HG03066 (cell line): ENCODE data around the gene CCND1.

Source experiments
- ATAC-seq: cut with Tn5 transposase; IDR thresholded peaks from one replicate; pipeline ENCODE4 v1.9.1; 2021; ENCODE audit warnings: low read depth; ENCODE audit not compliant: unreplicated experiment

The CCND1 gene

DNA sequence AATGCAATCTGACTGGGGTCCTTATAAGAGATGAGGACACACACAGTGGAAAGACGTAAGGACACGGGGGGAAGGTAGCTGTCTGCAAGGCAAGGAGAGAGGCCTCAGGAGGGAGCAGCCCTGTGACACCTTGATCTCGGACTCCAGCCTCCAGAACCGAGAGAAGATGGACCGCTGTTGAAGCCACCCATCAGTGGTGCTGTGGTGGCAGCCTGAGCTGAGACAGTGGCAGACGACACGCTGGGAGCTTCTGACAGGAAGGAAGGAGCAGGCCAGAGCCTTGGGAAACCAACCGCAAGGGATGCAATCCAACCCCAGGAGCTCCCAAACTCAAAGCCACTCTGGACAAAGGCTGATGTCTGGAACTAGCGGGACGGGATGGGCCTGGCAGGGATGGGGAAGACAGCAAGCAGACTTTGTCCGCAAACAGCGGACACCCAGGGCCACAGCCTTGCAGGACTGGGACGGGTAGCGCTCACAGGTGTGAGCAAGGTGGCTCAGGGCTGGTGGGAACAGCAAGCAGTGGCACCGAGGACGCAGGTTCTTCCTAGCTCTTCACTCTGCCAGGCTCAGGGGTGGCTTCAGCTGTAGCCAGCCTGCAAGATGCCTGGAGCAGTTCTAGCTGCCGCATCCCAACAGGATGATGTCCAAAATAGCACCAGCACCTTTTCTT lies 23.3 kb downstream of the CCND1 start:
- ATAC-seq, result no peak

DNA sequence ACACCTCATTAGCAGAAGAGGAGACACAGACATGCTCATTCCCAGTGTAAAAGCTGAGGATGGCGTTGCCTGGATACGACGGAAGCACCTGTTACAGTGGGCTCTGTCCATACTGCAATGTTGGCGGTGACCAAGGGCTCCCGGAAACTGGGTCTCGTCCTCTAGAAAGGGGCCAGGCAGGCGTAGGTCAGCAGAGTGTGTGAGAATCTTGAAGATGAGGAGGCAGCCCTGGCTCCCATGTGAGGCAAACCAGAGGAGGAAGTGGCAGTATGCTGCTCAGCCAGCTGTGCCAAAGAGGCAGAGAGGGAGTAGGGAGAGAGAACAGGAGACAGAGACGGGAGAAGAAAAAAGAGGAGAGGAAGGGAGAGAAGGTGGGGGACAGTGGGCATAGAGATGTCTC lies 23.9 kb downstream of the CCND1 start:
- ATAC-seq, result no peak

GRCh38 chr11:69665669-69666068 lies 24.7 kb downstream of the CCND1 start:
- no peak for ATAC-seq

GRCh38 chr11:69666261-69666660 lies 25.3 kb downstream of the CCND1 start:
- ATAC-seq, result no peak

DNA sequence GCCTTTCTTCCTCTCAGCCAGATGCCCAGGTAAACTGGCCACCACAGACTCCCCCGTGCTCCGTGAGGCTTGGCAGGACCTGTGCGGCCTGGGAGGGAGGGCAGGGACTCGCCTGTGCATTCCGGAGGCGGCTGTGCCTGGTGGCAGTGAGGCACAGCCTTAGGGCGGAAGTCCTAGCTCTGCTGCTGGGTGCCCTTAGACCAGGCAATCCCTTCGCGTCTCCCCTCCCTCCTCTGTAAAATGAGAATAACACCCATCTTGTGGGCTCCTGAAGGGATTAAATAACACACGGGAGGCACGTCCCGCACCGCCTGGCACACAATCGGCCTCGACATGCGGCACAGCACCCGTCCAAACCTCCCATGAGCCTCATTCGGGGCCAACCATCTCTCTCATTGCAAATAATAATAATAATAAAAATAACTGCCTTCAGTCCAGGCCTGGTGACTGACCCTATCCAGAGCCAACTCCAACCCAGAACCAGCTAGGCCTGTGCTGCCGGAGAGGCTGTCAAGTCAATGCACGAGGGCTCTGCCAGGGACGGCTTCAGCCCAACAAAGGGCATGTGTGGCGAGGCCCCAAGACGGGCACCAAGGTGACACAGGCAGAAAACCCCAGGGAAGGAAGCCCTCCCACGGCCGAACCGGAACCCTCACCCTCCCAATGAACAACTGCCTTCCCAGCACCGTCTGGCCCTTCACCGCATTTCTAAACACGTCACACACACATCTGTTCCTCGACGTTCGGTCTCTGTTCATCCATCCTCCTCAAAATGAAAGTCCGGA lies 26.0 kb downstream of the CCND1 start:
- ATAC-seq, result no peak

GRCh38 chr11:69667619-69668604 lies 27.0 kb downstream of the CCND1 start:
- ATAC-seq, result no peak

DNA sequence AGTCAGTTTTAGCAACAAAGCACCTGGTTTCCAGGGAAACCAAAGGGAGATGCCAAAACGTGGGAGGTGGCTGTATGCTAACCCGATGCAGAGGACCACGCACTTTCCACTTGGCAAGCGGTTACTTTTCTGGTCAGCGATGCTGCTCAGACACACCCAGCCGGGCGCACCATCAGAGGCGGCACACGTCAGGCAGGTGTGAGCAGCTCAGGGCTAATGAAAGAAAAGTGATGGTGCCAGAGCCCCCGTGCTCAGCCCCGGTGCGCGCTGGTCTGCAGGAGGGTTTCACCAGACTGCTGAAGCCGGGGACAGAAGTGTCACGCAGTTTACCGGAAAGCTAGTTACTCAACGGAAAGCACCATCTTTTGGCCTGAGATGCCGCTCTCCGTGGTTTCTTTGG lies 28.5 kb downstream of the CCND1 start:
- no peak for ATAC-seq

DNA sequence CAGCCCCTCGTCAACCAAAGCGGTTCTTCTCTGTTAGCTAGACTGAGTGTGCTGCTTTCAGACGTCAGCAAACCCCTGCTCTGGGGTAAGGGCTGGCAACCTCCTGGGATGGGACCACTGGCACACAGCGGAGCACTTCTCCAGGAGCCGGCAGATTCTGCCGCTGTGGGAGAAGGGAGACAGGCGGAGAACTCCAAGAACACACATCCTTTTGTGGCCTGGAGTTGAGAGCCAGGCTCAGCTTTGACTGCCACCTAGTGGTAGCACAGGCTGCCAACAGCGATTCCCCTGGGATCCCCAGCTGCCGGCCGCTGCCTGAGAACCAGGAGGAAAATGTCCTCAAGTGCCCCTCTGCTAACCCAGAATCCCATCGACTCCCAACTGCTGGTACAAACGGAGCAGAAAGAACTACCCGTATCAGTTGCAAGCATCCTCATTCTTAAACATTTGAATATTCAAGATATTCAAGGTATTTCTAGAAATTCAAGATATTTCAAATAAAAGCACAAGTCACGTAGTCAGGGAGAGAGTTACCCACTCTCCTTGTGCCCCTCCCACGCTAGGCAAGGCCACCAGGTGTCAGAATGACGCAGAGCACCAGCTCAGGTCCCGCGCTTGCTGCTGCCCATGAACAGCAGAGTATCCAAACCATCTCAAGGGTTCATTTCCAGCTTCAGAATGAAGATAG lies 29.3 kb downstream of the CCND1 start:
- no peak for ATAC-seq

- ATAC-seq, result no peak
Observed at GRCh38 chr11:69671734-69672465, 30.9 kb downstream of the CCND1 start.

DNA sequence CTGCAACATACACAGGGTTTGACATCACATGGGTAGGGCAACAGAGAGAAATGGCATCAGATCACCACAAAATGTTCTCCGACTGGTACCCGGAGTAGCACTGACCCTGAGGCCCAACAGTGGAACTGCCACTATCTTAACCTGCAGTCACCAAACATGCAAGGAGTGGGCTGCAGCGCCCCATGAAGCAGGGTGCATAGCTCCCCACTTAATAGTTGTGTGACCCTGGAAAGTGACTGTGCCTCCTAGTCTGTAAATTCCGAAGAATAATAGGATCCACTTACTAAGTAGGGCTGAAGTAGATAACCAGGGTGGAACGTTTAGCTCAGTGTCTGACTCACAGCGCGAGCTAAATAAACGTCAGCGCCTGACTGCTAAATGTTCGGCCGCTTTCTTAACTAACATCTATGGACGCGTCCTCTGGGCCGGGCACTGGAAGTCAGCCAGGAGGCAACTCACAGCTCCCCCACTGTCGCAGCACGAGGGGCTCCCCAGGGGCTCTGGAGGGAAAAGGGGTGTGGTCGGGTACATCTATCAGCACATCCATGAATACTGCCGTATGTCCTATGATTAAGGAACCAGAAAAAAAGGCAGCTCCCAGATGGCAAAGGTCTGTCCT lies 33.4 kb downstream of the CCND1 start:
- ATAC-seq, result no peak

DNA sequence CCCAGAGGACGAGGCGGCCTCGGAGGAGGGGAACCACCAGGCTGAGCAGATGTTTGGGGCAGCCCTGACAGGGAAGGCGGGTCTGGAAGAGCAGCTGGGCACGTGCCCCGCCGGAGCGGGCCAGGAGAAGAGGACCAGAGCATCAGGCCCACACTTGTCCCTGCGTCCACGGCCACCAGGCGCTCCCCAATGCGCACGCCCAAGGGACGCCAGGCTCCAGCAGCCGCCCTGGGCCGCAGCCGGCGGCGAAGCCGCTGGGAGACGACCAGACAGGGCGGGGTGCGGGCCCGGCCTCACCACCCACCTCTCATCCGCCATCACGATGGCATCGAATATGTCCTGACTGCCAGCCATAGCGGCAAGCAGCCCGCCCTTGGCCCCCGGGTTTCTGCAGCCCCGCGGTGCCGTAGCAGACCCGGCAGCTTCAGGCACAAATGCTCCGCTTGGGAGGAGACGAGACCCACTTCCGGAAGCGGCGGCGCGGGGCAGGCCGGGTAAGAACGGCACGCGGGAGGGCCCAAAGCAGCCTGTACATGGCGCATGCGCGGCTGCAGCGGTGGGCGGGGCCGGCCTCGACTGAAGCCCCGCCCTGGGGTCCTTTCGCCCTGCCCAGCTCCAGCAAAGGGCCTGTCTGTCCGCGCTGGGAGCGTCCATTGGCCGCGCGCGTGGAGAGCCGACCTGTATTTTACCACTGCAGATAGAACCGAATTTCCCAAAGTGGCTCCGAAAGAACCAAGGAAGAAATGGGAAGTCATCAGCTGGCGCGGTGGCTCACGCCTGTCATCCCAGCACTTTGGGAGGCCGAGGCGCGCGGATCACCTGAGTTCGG lies 34.1 kb downstream of the CCND1 start, which contains the start of gene LTO1:
LTO1 (minus strand) TSS at position 468 of the 829 bp plus-strand sequence; CDS start at position 354, 114 bp downstream.
- ATAC-seq, result peak; percentile 87

GRCh38 chr11:69677749-69678148 lies 36.8 kb downstream of the CCND1 start:
- ATAC-seq, result no peak

DNA sequence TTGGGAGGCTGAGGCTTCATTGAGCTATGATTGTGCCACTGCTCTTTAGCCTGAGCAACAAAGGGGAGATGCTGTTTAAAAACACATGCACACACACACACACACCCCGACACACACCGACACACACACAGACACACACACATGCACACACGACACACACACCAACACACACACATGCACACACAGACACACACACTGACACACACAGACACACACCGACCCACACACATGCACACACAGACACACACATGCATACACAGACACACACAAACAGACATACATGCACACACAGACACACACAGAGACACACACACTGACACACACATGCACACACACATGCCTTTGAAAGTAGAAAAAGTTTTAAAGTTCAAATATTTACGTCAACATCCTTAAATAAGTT lies 39.7 kb downstream of the CCND1 start:
- no peak for ATAC-seq

GRCh38 chr11:69682221-69682620 lies 41.3 kb downstream of the CCND1 start:
- ATAC-seq, result no peak

GRCh38 chr11:69682681-69683326 lies 41.8 kb downstream of the CCND1 start:
- no peak for ATAC-seq

GRCh38 chr11:69683764-69684333 lies 42.9 kb downstream of the CCND1 start:
- no peak for ATAC-seq

GRCh38 chr11:69684651-69685050 lies 43.7 kb downstream of the CCND1 start:
- no peak for ATAC-seq

DNA sequence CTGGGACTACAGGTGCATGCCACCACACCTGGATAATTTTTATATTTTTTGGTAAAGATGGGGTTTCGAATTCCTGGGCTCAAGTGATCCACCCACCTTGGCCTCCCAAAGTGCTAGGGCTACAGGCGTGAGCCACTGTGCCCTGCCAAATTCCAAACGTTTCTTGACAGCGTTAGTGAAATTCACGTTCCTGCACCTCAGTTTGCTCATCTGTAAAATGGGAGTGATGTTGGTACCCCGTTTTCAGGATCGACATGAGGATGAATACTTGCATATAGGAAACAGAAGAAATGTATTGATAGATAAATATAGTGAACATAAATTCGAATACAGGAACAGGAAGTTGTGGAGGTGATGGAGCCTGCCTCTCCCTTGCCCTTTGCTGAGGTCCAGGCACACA lies 44.4 kb downstream of the CCND1 start:
- no peak for ATAC-seq
